ENCODE results near the gene HOXC5. TPM values are rescaled to one million over a fixed set of nuclear protein-coding genes. Genes with fewer than 3 reads are reported as not detected.
"Not testable (repeated sequence)": the region's sequence is repeated elsewhere in the genome, so short reads cannot be mapped to it uniquely, and the experiment has no call there.

The HOXC5 gene
- total RNA-seq, 1 donor from 2014 or later: 0.50 TPM

- DNase-seq (ENCODE audit: low read depth); H3K27me3 ChIP-seq (ENCODE audit: control insufficient read depth, insufficient read depth, low read length); H3K4me3 ChIP-seq (ENCODE audit: low read depth, low read length); H3K36me3 ChIP-seq (ENCODE audit: control insufficient read depth, insufficient read depth, low read length): not testable (repeated sequence)
Observed at GRCh38 chr12:54080008-54080924, 47.4 kb downstream of the HOXC5 start.

GRCh38 chr12:54081053-54081514, 48.2 kb downstream of the HOXC5 start:
- not testable (repeated sequence) for H3K27me3 ChIP-seq (ENCODE audit: control insufficient read depth, insufficient read depth, low read length); H3K36me3 ChIP-seq (ENCODE audit: control insufficient read depth, insufficient read depth, low read length)
- H3K4me3 ChIP-seq (ENCODE audit: low read depth, low read length): peak overlapping the region; percentile 7
- DNase-seq (ENCODE audit: low read depth): peak; percentile 5

GRCh38 chr12:54081581-54082396, 48.9 kb downstream of the HOXC5 start:
- not testable (repeated sequence) for DNase-seq (ENCODE audit: low read depth); H3K27me3 ChIP-seq (ENCODE audit: control insufficient read depth, insufficient read depth, low read length); H3K36me3 ChIP-seq (ENCODE audit: control insufficient read depth, insufficient read depth, low read length); H3K4me3 ChIP-seq (ENCODE audit: low read depth, low read length)

GRCh38 chr12:54082397-54082892, 49.6 kb downstream of the HOXC5 start:
- Histone ChIP-seq H3K4me3 (ENCODE audit: low read depth, low read length) (no peak overlapping the region), H3K27me3 (ENCODE audit: control insufficient read depth, insufficient read depth, low read length) (no peaks in the 10 kb centered on the region), H3K36me3 (ENCODE audit: control insufficient read depth, insufficient read depth, low read length) (no peaks in the 10 kb centered on the region)
- TF ChIP-seq CTCF (IDR thresholded peaks at IDR 0.05; ENCODE audit: insufficient read depth, low read length, poor library complexity, severe bottlenecking): no peak
- DNase-seq (ENCODE audit: low read depth): no peak

Other genes starting within 250 kb of the HOXC5 start
- not detected in 2 replicates for gene HOXC13, start 94.2 kb upstream of the HOXC5 start, total RNA-seq
- not detected in 2 replicates for gene HOXC12, start 78.1 kb upstream of the HOXC5 start, total RNA-seq
- 0.58 and 0.96 TPM in 2 replicates for gene HOXC11, start 59.9 kb upstream of the HOXC5 start, total RNA-seq
- 0.46 and 0.55 TPM in 2 replicates for gene HOTAIR, start 58.1 kb upstream of the HOXC5 start, total RNA-seq
- gene HOXC10, start 47.9 kb upstream of the HOXC5 start, total RNA-seq: 5.9 and 9.2 TPM in 2 replicates
- 12.3 and 15.5 TPM in 2 replicates for gene HOXC9, start 32.9 kb upstream of the HOXC5 start, total RNA-seq
- gene HOXC8, start 24.1 kb upstream of the HOXC5 start, total RNA-seq: 0.41 and 0.67 TPM in 2 replicates
- 1.1 and 1.8 TPM in 2 replicates for gene HOXC6, start 4.6 kb upstream of the HOXC5 start, total RNA-seq
- 1.3 and 2.5 TPM in 2 replicates for gene HOXC4, start 20.8 kb downstream of the HOXC5 start, total RNA-seq
- gene SMUG1, start 155.9 kb downstream of the HOXC5 start, total RNA-seq: 66.5 and 67.1 TPM in 2 replicates
- gene CBX5, start 247.1 kb downstream of the HOXC5 start, total RNA-seq: 63.8 and 64.8 TPM in 2 replicates
- 514 and 645 TPM in 2 replicates for gene HNRNPA1, start 247.7 kb downstream of the HOXC5 start, total RNA-seq